ENCODE data around the gene LDB3. TPM values are rescaled to one million over a fixed set of nuclear protein-coding genes. Genes with fewer than 3 reads are reported as not detected.

The LDB3 gene
- total RNA-seq, 1 donor from 2014 or later = 92.0 TPM

GRCh38 chr10:86684331-86685097, 16.2 kb downstream of the LDB3 start:
- peak; percentile 67 for TF ChIP-seq CTCF (IDR thresholded peaks at IDR 0.05; ENCODE audit: partially characterized antibody, unreplicated experiment)
- Mint-ChIP-seq H3K4me1 (ENCODE audit: low read depth, unreplicated experiment) (peaks cover 46% of the 10 kb centered on the region), H3K27me3 (ENCODE audit: unreplicated experiment) (peaks cover 14% of the 10 kb centered on the region), H3K9me3 (ENCODE audit: unreplicated experiment) (peaks cover 4% of the 10 kb centered on the region), H3K36me3 (ENCODE audit: unreplicated experiment) (no peaks in the 10 kb centered on the region), H3K4me3 (ENCODE audit: unreplicated experiment) (no peak overlapping the region), H3K27ac (ENCODE audit: unreplicated experiment) (peak overlapping the region; percentile 72)
- peak; percentile 82 for DNase-seq

GRCh38 chr10:86685416-86685815, 17.1 kb downstream of the LDB3 start:
- Mint-ChIP-seq H3K4me1 (ENCODE audit: low read depth, unreplicated experiment) (peaks cover 43% of the 10 kb centered on the region), H3K36me3 (ENCODE audit: unreplicated experiment) (no peaks in the 10 kb centered on the region), H3K27ac (ENCODE audit: unreplicated experiment) (peak overlapping the region; percentile 72), H3K9me3 (ENCODE audit: unreplicated experiment) (peaks cover 7% of the 10 kb centered on the region), H3K27me3 (ENCODE audit: unreplicated experiment) (peaks cover 19% of the 10 kb centered on the region), H3K4me3 (ENCODE audit: unreplicated experiment) (no peak overlapping the region)
- TF ChIP-seq CTCF (IDR thresholded peaks at IDR 0.05; ENCODE audit: partially characterized antibody, unreplicated experiment) = no peak
- no peak for DNase-seq

GRCh38 chr10:86685893-86686632, 17.8 kb downstream of the LDB3 start:
- Mint-ChIP-seq H3K9me3 (ENCODE audit: unreplicated experiment) (peaks cover 9% of the 10 kb centered on the region), H3K27ac (ENCODE audit: unreplicated experiment) (peak overlapping the region; percentile 72), H3K36me3 (ENCODE audit: unreplicated experiment) (no peaks in the 10 kb centered on the region), H3K4me3 (ENCODE audit: unreplicated experiment) (no peak overlapping the region), H3K27me3 (ENCODE audit: unreplicated experiment) (peaks cover 19% of the 10 kb centered on the region), H3K4me1 (ENCODE audit: low read depth, unreplicated experiment) (peaks cover 43% of the 10 kb centered on the region)
- DNase-seq = no peak
- TF ChIP-seq CTCF (IDR thresholded peaks at IDR 0.05; ENCODE audit: partially characterized antibody, unreplicated experiment) = no peak

GRCh38 chr10:86686972-86687371, 18.7 kb downstream of the LDB3 start:
- peaks cover 42% of the 10 kb centered on the region for H3K4me1 Mint-ChIP-seq (ENCODE audit: low read depth, unreplicated experiment)

More at GRCh38 chr10:86686972-86687371, 18.7 kb downstream of the LDB3 start:
- DNase-seq = no peak
- peaks cover 22% of the 10 kb centered on the region for H3K27me3 Mint-ChIP-seq (ENCODE audit: unreplicated experiment)
- no peaks in the 10 kb centered on the region for H3K36me3 Mint-ChIP-seq (ENCODE audit: unreplicated experiment)
- H3K27ac Mint-ChIP-seq (ENCODE audit: unreplicated experiment) = no peak overlapping the region
- no peak overlapping the region for H3K4me3 Mint-ChIP-seq (ENCODE audit: unreplicated experiment)
- peaks cover 16% of the 10 kb centered on the region for H3K9me3 Mint-ChIP-seq (ENCODE audit: unreplicated experiment)
- TF ChIP-seq CTCF (IDR thresholded peaks at IDR 0.05; ENCODE audit: partially characterized antibody, unreplicated experiment) = no peak

Data from glutamatergic neuron (in vitro differentiated cells).